GM12872 (cell line): ENCODE data around the gene SLC6A13.

ENCODE experiments used
- TF ChIP-seq, protein P1 (sequence below): IDR thresholded peaks from 3 replicates; pipeline ENCODE4 v1.5.1; 2011; ENCODE audit warnings: low read depth, mild to moderate bottlenecking, low read length, moderate library complexity; ENCODE audit not compliant: insufficient read depth

SLC6A13 gene

DNA sequence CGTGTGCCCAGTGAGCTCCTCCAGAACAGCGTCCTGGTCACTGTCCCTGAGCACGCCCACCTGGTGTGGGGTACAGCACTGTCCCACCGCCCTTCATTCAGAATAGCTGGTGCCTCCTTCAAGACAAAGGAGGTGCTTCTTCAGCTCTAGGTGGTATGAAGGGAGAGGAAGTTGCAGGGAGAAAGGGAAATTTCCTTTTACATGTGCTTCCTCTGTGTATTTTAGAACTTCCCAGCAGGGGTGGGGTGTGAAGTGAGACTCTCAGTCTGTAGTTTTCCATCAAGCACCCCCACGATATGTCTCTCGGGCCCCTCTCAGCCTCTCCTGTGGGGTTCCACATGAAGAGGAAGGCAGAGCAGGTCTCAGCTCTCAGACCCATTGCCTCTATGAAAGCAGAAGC lies 47.5 kb downstream of the SLC6A13 start:
- TF ChIP-seq, protein P1, sequence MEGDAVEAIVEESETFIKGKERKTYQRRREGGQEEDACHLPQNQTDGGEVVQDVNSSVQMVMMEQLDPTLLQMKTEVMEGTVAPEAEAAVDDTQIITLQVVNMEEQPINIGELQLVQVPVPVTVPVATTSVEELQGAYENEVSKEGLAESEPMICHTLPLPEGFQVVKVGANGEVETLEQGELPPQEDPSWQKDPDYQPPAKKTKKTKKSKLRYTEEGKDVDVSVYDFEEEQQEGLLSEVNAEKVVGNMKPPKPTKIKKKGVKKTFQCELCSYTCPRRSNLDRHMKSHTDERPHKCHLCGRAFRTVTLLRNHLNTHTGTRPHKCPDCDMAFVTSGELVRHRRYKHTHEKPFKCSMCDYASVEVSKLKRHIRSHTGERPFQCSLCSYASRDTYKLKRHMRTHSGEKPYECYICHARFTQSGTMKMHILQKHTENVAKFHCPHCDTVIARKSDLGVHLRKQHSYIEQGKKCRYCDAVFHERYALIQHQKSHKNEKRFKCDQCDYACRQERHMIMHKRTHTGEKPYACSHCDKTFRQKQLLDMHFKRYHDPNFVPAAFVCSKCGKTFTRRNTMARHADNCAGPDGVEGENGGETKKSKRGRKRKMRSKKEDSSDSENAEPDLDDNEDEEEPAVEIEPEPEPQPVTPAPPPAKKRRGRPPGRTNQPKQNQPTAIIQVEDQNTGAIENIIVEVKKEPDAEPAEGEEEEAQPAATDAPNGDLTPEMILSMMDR, result no peak

DNA sequence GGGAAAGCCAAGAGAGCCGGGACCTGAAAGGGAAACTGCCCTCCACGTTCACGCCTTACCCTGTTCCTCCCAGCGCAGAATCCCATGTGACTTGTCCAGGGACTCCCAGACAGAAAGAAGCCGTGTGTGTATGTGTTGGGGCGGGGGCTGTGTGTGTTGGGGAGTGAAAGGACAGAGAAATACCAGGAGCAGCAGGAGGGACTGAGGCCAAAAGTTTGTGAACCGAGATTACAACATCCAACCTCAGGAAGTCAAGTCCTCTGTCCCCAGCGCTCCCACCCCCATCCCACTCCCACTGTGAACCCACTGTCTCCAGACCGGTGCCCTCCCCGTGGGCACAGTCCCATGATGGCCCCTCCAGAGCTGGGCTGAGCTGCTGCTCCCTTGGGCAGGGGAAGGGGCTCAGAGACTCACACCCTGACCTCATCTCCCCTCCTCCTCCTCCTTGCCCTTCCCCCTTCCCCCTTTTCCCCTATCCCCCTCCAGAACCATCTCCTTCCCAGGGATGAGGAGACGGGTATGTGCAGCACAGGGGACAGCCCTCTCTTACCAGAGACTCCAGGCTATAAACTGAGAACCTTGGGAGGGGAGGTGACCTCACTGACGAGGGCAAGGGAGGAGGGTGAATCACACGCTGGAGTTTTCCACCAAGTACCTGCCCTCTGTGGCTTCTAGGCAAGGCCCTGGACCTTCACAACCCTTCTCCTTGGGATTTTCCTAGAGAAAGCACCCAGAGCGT lies 48.5 kb downstream of the SLC6A13 start, which contains the start of gene SLC6A12:
Gene SLC6A12, minus strand, starts transcription at position 155 of the 739 bp plus-strand sequence. CDS start 4,171 bp downstream, outside the sequence.
- TF ChIP-seq, protein P1, result no peak

DNA sequence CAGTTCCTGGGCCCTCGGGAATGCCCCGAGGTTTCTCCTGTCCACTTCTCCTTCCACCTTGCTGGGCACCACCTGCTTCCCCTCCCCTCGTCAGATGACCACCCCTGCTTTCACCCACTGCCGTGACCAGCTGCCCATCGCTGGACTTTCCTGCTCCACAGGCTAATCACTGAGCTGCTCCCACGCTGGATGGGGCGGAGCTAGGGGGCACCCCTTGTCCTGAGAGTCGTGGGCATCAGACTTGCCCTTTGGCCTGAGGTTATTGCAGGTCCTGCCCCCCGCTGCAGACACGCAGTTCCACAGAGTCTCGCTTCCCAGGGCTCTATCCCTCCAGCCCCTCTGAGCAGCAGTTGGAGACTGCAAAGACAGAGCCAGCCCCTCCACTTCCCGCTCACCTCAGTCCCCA lies 49.1 kb downstream of the SLC6A13 start:
- TF ChIP-seq, protein P1, result no peak

DNA sequence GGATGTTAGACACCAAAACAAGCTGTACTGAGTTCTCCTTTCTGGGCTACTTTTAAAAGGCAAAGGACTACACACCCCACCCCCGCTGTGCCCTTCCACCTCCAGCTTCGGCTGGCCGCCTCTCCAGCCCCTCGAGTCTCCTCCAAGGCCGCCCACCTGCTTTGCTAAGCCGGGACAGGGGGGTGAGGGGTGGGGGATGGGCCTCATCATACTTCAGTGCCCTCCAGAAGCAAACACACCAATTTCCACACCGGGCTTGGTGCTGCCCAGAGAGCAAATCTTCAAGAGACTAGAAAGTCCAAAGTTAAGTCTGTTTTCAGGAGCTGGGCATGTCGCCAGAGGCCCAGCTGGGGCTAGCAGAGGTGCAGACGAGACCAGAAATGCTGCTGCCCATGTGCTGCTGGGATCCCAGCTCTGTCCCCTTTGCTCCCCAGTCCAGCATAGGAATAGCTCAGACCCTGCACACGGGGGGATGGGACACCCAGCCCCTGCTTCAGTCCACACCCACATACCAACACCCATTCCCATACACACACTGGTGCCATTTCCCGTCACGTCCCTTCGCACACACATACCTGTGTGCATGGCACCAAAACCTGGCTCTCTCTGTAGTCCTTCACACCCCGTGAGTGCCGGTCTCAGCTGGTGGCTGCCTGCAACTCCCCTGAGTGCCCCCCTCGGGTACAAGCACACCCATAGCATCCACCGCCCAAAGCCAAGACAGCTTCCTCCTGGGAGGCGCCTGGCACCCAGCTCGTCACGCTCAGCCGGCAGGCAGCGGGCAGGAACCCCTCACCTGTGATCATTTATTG lies 49.7 kb downstream of the SLC6A13 start:
- TF ChIP-seq, protein P1, result no peak

DNA sequence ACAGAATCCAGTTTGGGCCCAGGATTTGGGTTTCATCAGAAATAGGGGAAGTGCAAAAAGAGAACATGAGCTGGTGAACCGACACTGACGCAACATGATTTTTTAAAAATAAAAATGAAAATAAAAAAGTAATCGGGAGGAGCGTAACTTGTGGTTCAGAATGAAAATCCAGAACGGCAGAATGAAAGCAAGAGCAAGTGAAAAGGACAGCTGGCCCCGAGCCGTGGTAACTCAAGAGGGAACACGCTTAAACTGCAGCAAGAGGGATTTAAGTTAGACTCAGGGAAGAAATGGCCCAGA lies 50.3 kb downstream of the SLC6A13 start:
- TF ChIP-seq, protein P1, result no peak

DNA sequence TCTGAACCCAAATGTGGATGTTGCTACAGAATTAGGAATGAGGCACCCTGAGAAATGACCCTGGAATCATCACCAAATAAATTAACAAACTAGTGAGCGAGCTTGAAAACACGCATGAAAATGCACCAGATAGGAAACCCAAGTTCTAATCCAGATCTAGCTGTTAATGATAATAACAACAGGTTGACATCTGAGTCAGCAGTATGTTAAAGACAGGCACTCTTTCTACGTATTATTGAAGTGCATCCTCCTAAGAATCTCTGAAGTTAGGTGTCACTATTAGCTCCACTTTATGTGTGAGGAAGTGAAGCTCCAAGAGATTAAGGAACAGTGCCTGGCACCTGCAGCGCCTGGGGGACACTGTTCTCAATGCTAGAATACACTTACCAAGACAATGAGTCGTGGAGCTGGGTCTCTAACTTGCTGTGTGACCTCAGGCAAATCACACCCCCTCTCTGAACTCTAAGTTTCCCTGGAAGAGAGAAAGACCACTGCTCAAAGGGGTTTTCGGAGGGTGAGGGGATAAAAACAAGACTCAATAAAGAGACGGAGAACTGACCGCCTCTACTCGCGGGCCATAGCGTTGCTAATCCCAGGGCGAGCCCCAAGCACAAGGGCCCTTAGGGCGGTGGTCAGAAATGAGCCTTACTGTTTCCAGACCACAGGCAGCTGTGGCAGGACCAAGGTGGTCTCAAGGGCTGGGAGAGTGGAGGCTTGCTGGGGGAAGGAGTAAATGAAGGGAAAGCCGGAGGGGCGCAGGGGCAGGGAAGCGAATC lies 50.8 kb downstream of the SLC6A13 start:
- TF ChIP-seq, protein P1, result no peak

DNA sequence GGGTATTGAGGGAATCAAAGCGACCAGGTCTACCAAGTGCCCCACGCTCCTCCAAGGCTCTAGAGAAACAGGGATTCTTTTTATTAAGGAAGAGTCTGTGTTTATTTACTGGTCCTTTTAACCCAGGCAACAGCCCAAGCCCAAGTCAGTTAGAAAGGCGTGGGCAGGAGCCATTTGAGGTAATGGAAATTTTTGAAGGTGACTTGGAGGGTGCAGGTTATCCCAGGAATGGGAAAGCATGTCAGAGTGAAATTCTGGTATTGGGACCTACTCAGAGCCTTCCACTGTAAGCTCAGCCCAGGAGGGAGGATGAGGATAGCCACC lies 51.5 kb downstream of the SLC6A13 start:
- TF ChIP-seq, protein P1, result no peak
